Stimulated activated memory B cell treated with anti-CD40 and anti-IgM and Interleukin-4, amounts not matched to agents 10 μg/mL and 1 μg/mL and 100 μg/mL, for 72 hours (primary cell): ENCODE data around the gene PTPRN2.

Source experiments
- ATAC-seq: fragments of 150-1000 bp; cut with Tn5 transposase; 2 replicates; pipeline ENCODE4 v1.10.0; 2021
- H3K27ac Mint-ChIP-seq: one replicate; pipeline ENCODE4 v1.8.0; 2022; ENCODE audit warnings: mild to moderate bottlenecking, mixed read lengths
- H3K27me3 Mint-ChIP-seq: one replicate; pipeline ENCODE4 v1.8.0; 2022; ENCODE audit warnings: mixed read lengths
- H3K36me3 Mint-ChIP-seq: one replicate; pipeline ENCODE4 v1.8.0; 2022; ENCODE audit warnings: mixed read lengths
- H3K4me1 Mint-ChIP-seq: one replicate; pipeline ENCODE4 v1.8.0; 2022; ENCODE audit warnings: mixed read lengths
- H3K4me3 Mint-ChIP-seq: one replicate; pipeline ENCODE4 v1.8.0; 2022; ENCODE audit warnings: mild to moderate bottlenecking, moderate library complexity, mixed read lengths
- H3K9me3 Mint-ChIP-seq: one replicate; pipeline ENCODE4 v1.8.0; 2022; ENCODE audit warnings: mixed read lengths

PTPRN2 gene

DNA sequence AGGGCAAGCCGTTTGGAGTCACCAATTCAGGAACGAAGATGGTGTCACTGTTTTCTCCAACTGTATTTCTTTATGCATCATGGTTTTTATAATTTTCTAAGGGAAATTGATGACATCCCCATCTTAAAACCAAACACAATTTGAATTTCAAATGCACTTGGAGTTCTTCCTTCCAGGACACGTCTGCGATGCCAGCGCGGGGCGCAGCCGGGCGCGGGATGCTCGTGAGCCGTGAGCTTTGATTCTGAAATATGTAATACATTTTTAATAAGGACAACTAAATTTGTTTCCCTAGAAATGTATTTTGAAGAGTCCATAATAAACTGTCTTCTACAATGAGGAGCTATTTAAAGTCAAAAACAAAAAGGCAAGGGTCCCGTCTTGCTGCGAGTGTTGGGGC lies 758.7 kb downstream of the PTPRN2 start:
- Mint-ChIP-seq H3K27ac (no peak overlapping the region), H3K36me3 (no peaks in the 10 kb centered on the region), H3K4me3 (no peak overlapping the region), H3K9me3 (no peaks in the 10 kb centered on the region), H3K4me1 (no peaks in the 10 kb centered on the region), H3K27me3 (no peaks in the 10 kb centered on the region)
- no peak for ATAC-seq

- ATAC-seq = no peak
- no peak overlapping the region for H3K4me3 Mint-ChIP-seq
Measured at GRCh38 chr7:157828190-157828589, 759.4 kb downstream of the PTPRN2 start.

DNA sequence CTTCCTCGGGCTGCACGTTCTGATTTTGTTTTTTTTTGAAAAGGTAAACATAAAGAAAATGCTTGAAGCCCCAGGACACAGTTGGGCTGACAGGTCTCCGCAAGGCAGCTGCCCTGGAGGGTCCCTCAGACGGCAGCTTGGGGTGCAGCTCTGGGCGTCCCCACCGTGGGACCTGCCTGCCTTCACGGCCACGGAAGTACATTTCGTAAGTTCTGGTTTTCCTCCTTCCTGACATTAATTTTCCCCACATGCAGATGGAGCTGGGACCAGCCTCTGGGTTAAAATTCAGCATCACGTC lies 759.8 kb downstream of the PTPRN2 start:
- no peak overlapping the region for H3K27ac Mint-ChIP-seq
- H3K27me3 Mint-ChIP-seq = no peaks in the 10 kb centered on the region
- no peaks in the 10 kb centered on the region for H3K4me1 Mint-ChIP-seq
- H3K4me3 Mint-ChIP-seq = no peak overlapping the region
- no peaks in the 10 kb centered on the region for H3K9me3 Mint-ChIP-seq
- no peak for ATAC-seq
- no peaks in the 10 kb centered on the region for H3K36me3 Mint-ChIP-seq

More at GRCh38 chr7:157828190-157828589, 759.4 kb downstream of the PTPRN2 start:
- Mint-ChIP-seq H3K36me3 (no peaks in the 10 kb centered on the region), H3K27me3 (no peaks in the 10 kb centered on the region), H3K4me1 (no peaks in the 10 kb centered on the region), H3K27ac (no peak overlapping the region), H3K9me3 (no peaks in the 10 kb centered on the region)

- Mint-ChIP-seq H3K27me3 (no peaks in the 10 kb centered on the region), H3K36me3 (no peaks in the 10 kb centered on the region), H3K9me3 (no peaks in the 10 kb centered on the region), H3K4me1 (no peaks in the 10 kb centered on the region), H3K27ac (no peak overlapping the region), H3K4me3 (no peak overlapping the region)
- no peak for ATAC-seq
Measured at GRCh38 chr7:157827045-157827862, 760.4 kb downstream of the PTPRN2 start.

GRCh38 chr7:157826566-157826965 lies 761.1 kb downstream of the PTPRN2 start:
- no peaks in the 10 kb centered on the region for H3K4me1 Mint-ChIP-seq
- no peaks in the 10 kb centered on the region for H3K27me3 Mint-ChIP-seq
- no peak overlapping the region for H3K27ac Mint-ChIP-seq
- ATAC-seq = no peak
- no peaks in the 10 kb centered on the region for H3K36me3 Mint-ChIP-seq
- H3K4me3 Mint-ChIP-seq = no peak overlapping the region
- no peaks in the 10 kb centered on the region for H3K9me3 Mint-ChIP-seq

DNA sequence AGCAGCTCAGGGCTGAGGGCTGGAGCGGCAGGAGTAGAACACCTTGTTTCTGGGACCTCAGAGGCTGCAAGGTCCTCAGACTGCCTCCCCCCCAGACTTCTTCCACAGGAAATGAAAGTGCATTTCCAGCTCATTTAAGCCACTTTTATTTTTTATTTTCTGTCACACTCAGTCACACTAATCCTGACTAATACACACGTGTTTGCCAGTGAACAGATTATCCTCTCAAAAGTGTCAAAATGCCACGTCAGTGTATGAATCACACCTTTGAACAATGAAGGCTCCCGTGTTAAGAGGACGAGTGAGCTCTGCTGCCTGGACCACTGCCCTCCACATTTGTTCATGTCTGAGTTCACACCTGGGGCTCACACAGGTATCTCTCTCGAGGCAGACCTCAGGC lies 762.3 kb downstream of the PTPRN2 start:
- Mint-ChIP-seq H3K4me3 (no peak overlapping the region), H3K27me3 (no peaks in the 10 kb centered on the region), H3K36me3 (no peaks in the 10 kb centered on the region), H3K9me3 (no peaks in the 10 kb centered on the region), H3K27ac (no peak overlapping the region), H3K4me1 (no peaks in the 10 kb centered on the region)
- no peak for ATAC-seq

DNA sequence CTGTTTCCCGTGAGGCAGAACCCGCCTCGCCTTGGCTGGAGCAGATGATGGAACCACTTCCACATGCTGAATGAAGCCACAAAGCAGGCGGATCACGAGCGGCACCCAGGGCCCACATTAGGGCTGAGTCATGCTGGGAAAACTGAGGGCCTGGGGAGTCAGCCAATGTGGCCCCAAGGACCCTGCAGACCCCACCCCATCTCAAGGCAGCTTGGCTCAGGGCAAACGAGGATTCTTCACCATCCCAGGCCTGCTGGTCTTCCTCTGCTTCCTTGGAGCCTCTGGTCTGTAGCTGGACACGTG lies 762.9 kb downstream of the PTPRN2 start:
- Mint-ChIP-seq H3K36me3 (no peaks in the 10 kb centered on the region), H3K27ac (no peak overlapping the region), H3K9me3 (no peaks in the 10 kb centered on the region), H3K4me1 (no peaks in the 10 kb centered on the region), H3K4me3 (no peak overlapping the region), H3K27me3 (no peaks in the 10 kb centered on the region)
- ATAC-seq = no peak

DNA sequence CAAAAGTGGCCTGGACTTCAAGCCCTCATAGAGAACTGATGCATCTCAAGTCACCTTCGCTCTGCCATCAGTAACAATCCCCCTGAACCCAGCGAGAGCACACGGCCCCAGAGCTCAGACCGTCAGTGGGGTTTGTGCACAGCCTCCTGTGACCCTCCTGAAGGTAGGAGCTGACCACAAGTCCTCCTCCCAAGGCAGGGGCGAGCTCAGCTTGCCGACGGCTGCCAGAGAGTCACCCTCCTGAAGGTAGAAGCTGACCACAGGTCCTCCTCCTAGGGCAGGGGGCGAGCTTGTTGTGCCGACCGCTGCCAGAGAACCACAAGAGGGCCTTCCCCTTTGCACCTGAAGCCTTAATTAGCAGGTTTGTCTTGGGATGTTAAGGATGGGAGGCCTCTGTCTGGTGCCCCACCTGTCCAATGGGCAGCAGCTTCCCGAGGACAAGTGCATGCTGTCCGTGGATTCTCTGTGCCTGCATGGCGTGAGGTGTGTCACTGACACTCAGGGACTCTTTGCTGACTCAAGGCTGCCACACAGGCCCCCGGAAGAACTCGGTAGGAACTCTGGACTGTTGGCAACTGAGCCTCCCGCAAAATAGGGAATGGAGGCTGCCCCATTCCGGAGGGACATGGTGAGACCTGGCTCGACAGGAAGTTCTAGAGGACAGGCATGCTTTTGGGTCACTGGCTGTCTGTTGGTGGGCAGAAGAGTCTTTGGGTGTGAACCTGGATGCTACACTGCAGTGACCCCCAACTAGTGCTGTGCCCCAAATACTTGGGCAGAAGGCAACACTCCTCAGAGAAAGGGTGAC lies 763.4 kb downstream of the PTPRN2 start:
- Mint-ChIP-seq H3K4me3 (no peak overlapping the region), H3K36me3 (no peaks in the 10 kb centered on the region), H3K9me3 (no peaks in the 10 kb centered on the region), H3K27ac (no peak overlapping the region), H3K27me3 (no peaks in the 10 kb centered on the region), H3K4me1 (no peaks in the 10 kb centered on the region)
- ATAC-seq = no peak

DNA sequence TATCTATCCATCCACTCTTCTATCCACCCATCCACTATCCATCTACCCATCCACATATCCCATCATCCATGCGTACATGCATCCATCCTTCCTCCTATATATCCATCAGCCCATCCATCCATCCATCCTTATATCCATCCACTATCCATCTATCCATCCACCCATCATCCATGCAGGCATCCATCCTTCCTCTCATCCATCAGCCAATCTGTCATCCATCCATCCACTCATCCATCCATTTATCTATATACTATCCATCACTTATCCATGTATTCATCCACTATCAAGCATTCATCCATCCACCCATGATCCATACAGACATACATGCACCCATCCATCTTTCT lies 765.0 kb downstream of the PTPRN2 start:
- no peaks in the 10 kb centered on the region for H3K36me3 Mint-ChIP-seq
- no peaks in the 10 kb centered on the region for H3K27me3 Mint-ChIP-seq
- no peak for ATAC-seq
- no peak overlapping the region for H3K27ac Mint-ChIP-seq
- peaks cover 5% of the 10 kb centered on the region for H3K9me3 Mint-ChIP-seq
- no peak overlapping the region for H3K4me3 Mint-ChIP-seq
- no peaks in the 10 kb centered on the region for H3K4me1 Mint-ChIP-seq

GRCh38 chr7:157821959-157822687 lies 765.5 kb downstream of the PTPRN2 start:
- no peaks in the 10 kb centered on the region for H3K4me1 Mint-ChIP-seq
- H3K27ac Mint-ChIP-seq = no peak overlapping the region
- H3K36me3 Mint-ChIP-seq = no peaks in the 10 kb centered on the region
- ATAC-seq = no peak
- no peak overlapping the region for H3K4me3 Mint-ChIP-seq
- H3K27me3 Mint-ChIP-seq = no peaks in the 10 kb centered on the region
- peaks cover 6% of the 10 kb centered on the region for H3K9me3 Mint-ChIP-seq

GRCh38 chr7:157820796-157821195 lies 766.8 kb downstream of the PTPRN2 start:
- H3K4me3 Mint-ChIP-seq = no peak overlapping the region
- H3K9me3 Mint-ChIP-seq = peaks cover 6% of the 10 kb centered on the region
- ATAC-seq = no peak
- no peaks in the 10 kb centered on the region for H3K27me3 Mint-ChIP-seq
- no peaks in the 10 kb centered on the region for H3K4me1 Mint-ChIP-seq
- H3K36me3 Mint-ChIP-seq = no peaks in the 10 kb centered on the region
- H3K27ac Mint-ChIP-seq = no peak overlapping the region

DNA sequence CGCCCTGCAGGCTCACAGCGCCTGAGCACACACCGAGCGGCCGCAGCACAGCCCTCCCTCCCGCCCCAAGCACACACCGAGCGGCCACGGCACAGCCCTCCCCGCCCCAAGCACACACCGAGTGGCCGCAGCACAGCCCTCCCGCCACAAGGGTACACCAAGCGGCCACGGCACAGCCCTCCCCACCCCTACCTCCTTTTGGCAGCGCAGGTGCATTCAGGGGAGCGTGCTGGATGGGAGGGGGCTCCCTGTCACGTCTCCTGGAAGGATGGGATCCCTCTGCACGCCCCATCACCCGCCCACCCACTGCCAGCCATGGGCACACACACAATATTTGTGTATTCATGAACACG lies 768.2 kb downstream of the PTPRN2 start:
- Mint-ChIP-seq H3K27me3 (no peaks in the 10 kb centered on the region), H3K4me1 (no peaks in the 10 kb centered on the region), H3K36me3 (no peaks in the 10 kb centered on the region), H3K4me3 (no peak overlapping the region), H3K9me3 (peaks cover 6% of the 10 kb centered on the region), H3K27ac (no peak overlapping the region)
- ATAC-seq = no peak

DNA sequence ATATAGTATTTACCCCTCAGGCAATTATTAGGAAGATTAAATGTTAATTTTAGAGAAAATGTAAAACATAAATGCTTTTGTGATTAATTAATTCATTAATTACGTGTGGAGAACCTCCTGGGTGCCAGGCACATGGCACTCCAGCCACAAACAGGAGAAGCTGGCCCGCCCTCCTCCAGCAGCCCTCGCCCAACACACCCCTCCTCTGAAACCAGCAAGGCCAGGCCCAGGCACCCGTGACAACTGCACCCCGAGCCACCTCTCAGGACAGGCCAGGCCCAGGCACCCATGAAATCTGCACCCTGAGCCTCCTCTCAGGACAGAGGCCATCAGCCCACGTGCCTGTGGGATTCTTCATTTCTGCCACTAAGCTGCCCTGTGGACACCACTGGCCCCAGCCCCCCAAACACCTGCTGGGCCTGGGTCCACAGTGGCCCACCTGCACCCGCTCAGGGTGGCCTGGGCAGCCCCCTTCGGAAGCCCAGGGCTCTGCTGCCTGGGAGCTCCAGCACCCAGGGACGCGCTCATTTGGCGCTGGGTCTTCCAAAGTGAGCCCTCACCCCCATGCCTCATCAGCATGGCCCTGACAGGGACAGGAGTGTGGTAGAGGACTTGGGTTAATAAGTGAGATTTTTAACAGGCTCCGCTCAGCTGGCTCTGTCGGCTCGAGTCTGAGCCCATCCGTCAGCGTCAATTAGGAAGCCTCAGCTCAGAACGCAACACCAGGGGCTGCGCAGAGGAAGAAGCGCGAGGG lies 768.7 kb downstream of the PTPRN2 start:
- Mint-ChIP-seq H3K4me3 (no peak overlapping the region), H3K27me3 (no peaks in the 10 kb centered on the region), H3K4me1 (no peaks in the 10 kb centered on the region), H3K27ac (no peak overlapping the region), H3K36me3 (no peaks in the 10 kb centered on the region), H3K9me3 (peaks cover 6% of the 10 kb centered on the region)
- no peak for ATAC-seq

- Mint-ChIP-seq H3K4me1 (no peaks in the 10 kb centered on the region), H3K27ac (no peak overlapping the region), H3K9me3 (peaks cover 6% of the 10 kb centered on the region), H3K4me3 (no peak overlapping the region), H3K36me3 (no peaks in the 10 kb centered on the region), H3K27me3 (no peaks in the 10 kb centered on the region)
- no peak for ATAC-seq
Measured at GRCh38 chr7:157817944-157818700, 769.5 kb downstream of the PTPRN2 start.

DNA sequence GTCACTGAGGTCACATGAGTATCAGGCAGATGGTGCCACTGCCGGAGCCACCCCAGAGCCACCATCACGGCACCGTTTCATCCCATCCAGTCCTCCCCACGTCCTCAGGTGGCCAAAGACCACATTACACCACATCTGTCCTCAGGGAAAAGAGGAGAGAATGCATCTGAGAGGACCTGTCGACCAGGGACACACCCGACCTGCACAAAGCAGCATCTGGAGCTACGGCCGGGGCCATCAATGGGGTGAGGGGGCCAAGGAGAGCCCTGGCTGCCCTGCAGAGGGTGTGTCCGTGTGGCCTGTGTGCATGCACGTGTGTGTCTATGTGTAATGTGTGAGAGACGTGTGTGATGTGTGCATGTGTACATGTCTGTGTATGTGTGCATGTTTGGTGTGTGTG lies 770.2 kb downstream of the PTPRN2 start:
- H3K27ac Mint-ChIP-seq = no peak overlapping the region
- no peaks in the 10 kb centered on the region for H3K27me3 Mint-ChIP-seq
- ATAC-seq = no peak
- H3K4me3 Mint-ChIP-seq = no peak overlapping the region
- no peaks in the 10 kb centered on the region for H3K4me1 Mint-ChIP-seq
- no peaks in the 10 kb centered on the region for H3K36me3 Mint-ChIP-seq
- peaks cover 6% of the 10 kb centered on the region for H3K9me3 Mint-ChIP-seq
